Caco-2 (cell line): ENCODE data around the gene MAD1L1. TPM values are rescaled to one million over a fixed set of nuclear protein-coding genes. Genes with fewer than 3 reads are reported as not detected.
"Not testable (repeated sequence)": the region's sequence is repeated elsewhere in the genome, so short reads cannot be mapped to it uniquely, and the experiment has no call there.

ENCODE experiments used
- BruUV-seq: library from RNA; stranded (reverse); fragments of 400-500 nt; replicated peaks from 2 replicates; lab custom pipeline; 2021; lab: Mats Ljungman, UMichigan
- CTCF ChIA-PET: fragments of 300-600 bp; sonication (Branson Sonifier 250); formaldehyde crosslinking; loops from one replicate; lab custom pipeline; 2022; ENCODE audit warnings: antibody characterized with exemption; lab: Charles Lee
- POLR2A ChIA-PET: fragments of 300-600 bp; sonication (Branson Sonifier 250); formaldehyde crosslinking; loops from one replicate; lab custom pipeline; 2022; ENCODE audit warnings: antibody characterized with exemption; lab: Charles Lee
- DNase-seq, 2 experiments: peaks; one replicate each; pipeline versions ENCODE4 v3.0.0 to v3.0.0-alpha.2; 2020 to 2022
- H3K27me3 ChIP-seq: replicated peaks from 2 replicates; pipeline ENCODE4 v1.6.0; 2011; ENCODE audit warnings: low read length; ENCODE audit not compliant: control insufficient read depth, insufficient read depth
- H3K36me3 ChIP-seq: 2 replicates; pipeline ENCODE4 v1.5.1; 2011; ENCODE audit warnings: low read length; ENCODE audit not compliant: control insufficient read depth, insufficient read depth
- H3K4me1 ChIP-seq: fragments of 250-450 bp; sonication (Bioruptor Pico); 2 replicates; pipeline ENCODE4 v1.5.1; 2020; ENCODE audit warnings: mild to moderate bottlenecking
- H3K4me3 ChIP-seq: 2 replicates; pipeline ENCODE4 v1.5.1; 2011; ENCODE audit warnings: low read depth, mild to moderate bottlenecking, control low read depth, low read length
- H3K9me3 ChIP-seq: fragments of 250-450 bp; sonication (Bioruptor Pico); 2 replicates; pipeline ENCODE4 v1.5.1; 2020; ENCODE audit warnings: mild to moderate bottlenecking, moderate library complexity
- H3K27ac Mint-ChIP-seq: one replicate; pipeline ENCODE4 v1.8.0; 2022; ENCODE audit warnings: mixed read lengths; ENCODE audit not compliant: unreplicated experiment
- H3K27me3 Mint-ChIP-seq: one replicate; pipeline ENCODE4 v1.8.0; 2022; ENCODE audit warnings: mixed read lengths; ENCODE audit not compliant: insufficient read depth, unreplicated experiment
- H3K36me3 Mint-ChIP-seq: one replicate; pipeline ENCODE4 v1.8.0; 2022; ENCODE audit warnings: mild to moderate bottlenecking, mixed read lengths; ENCODE audit not compliant: insufficient read depth, unreplicated experiment
- H3K4me1 Mint-ChIP-seq: one replicate; pipeline ENCODE4 v1.8.0; 2022; ENCODE audit warnings: low read depth, mixed read lengths; ENCODE audit not compliant: unreplicated experiment
- H3K4me3 Mint-ChIP-seq: one replicate; pipeline ENCODE4 v1.8.0; 2022; ENCODE audit warnings: mild to moderate bottlenecking, moderate library complexity, mixed read lengths; ENCODE audit not compliant: unreplicated experiment
- H3K9me3 Mint-ChIP-seq: one replicate; pipeline ENCODE4 v1.8.0; 2022; ENCODE audit warnings: mixed read lengths; ENCODE audit not compliant: unreplicated experiment
- intact Hi-C: fragments of 100-400 bp; cut with micrococcal nuclease; formaldehyde crosslinking; loops from one replicate; pipeline ENCODE4 v1.10.0; 2022; ENCODE audit not compliant: unreplicated experiment
- total RNA-seq: library from RNA; stranded (reverse); gene quantifications from 2 replicates; pipeline ENCODE4 v1.2.3, GENCODE V29; 2022
- TF ChIP-seq, protein P1 (sequence below), 2 experiments: fragments of 200-600 bp in 1 of 2; IDR thresholded peaks; 1 replicate in 1 of 2; 2 replicates in 1 of 2; pipeline versions ENCODE4 v1.5.1 to v1.8.0; 2011 to 2022; ENCODE audit warnings: antibody characterized with exemption in 1 of 2, control low read depth in 1 of 2, inconsistent platforms in 1 of 2, low read depth in 1 of 2, low read length in 1 of 2, mild to moderate bottlenecking in 1 of 2, moderate library complexity in 1 of 2; ENCODE audit not compliant: insufficient read depth in 1 of 2, severe bottlenecking in 1 of 2, unreplicated experiment in 1 of 2

Gene MAD1L1
- total RNA-seq, 1 experiment from 2014 or later, result 58.6 TPM

DNA sequence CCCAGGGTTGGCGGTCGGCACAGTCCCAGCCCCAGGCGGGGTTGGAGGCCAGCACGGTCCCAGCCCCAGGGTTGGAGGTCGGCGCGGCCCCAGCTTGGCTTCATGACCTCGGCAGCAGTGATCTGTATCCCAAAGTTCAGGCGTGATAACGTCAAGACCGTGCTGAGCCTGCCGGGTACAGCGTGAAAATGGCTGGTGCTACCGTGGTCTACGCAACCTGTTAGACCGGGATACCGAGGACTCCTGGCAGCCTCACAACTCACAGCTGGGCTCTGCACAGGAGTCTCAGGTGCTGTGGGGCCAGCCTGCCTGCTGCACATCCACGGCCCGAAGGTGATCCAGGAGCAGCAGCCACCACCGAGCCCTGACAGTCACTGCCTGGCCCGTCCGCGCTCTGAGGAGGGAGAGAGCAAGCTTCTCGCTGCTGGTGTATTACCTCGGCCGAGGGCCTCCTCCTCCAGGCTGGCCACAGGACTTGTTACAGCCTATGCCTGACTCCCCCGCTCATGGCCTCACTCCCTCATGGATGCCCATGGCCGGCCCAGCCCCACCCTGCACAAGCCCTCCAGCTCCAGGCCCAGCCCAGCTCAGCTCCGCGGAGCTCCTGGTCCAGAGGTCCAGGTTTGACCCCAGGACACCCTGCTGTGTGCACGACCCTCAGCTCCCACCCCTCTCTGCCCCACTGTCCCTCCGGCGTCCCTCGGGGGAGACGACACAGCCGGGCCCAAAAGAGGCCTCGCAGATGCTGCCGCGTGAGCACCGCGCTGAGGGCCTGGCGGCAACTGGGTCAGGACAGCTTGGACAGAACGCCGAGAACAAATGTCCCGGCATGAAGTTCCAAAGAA, 406.6 kb downstream of the MAD1L1 start:
- Histone ChIP-seq H3K36me3 (no peaks in the 10 kb centered on the region), H3K27me3 (no peaks in the 10 kb centered on the region), H3K4me1 (no peaks in the 10 kb centered on the region), H3K4me3 (no peak overlapping the region), H3K9me3 (no peaks in the 10 kb centered on the region)
- ChIA-PET POLR2A (no interaction called here), CTCF (no interaction called here)
- Mint-ChIP-seq H3K9me3 (peaks cover 20% of the 10 kb centered on the region), H3K4me1 (no peaks in the 10 kb centered on the region), H3K27me3 (no peaks in the 10 kb centered on the region), H3K4me3 (no peak overlapping the region), H3K27ac (no peak overlapping the region), H3K36me3 (no peaks in the 10 kb centered on the region)
- peak in 1 of 2 experiments; percentile 23 for DNase-seq
- intact Hi-C loops, result no loop called here
- BruUV-seq, result no TSS peak
- TF ChIP-seq, protein P1, sequence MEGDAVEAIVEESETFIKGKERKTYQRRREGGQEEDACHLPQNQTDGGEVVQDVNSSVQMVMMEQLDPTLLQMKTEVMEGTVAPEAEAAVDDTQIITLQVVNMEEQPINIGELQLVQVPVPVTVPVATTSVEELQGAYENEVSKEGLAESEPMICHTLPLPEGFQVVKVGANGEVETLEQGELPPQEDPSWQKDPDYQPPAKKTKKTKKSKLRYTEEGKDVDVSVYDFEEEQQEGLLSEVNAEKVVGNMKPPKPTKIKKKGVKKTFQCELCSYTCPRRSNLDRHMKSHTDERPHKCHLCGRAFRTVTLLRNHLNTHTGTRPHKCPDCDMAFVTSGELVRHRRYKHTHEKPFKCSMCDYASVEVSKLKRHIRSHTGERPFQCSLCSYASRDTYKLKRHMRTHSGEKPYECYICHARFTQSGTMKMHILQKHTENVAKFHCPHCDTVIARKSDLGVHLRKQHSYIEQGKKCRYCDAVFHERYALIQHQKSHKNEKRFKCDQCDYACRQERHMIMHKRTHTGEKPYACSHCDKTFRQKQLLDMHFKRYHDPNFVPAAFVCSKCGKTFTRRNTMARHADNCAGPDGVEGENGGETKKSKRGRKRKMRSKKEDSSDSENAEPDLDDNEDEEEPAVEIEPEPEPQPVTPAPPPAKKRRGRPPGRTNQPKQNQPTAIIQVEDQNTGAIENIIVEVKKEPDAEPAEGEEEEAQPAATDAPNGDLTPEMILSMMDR (IDR thresholded peaks at IDR 0.05; ENCODE audit: insufficient read depth in 1 of 2, low read depth in 1 of 2, low read length in 1 of 2, severe bottlenecking in 1 of 2, unreplicated experiment in 1 of 2), result no peak

DNA sequence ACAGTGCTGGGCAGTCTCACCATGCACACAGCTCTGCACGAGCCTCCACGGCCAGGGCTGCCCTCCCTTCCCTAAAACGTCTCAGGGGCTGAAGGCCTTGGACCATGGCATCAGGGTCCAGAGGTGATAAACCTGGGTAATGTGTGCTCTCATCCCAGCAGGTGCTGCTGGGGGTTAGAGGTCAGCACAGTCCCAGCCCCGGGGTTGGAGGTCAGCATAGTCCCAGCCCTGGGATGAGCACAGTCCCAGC, 407.2 kb downstream of the MAD1L1 start:
- intact Hi-C loops, H3K4me1 Mint-ChIP-seq, H3K4me3 Mint-ChIP-seq, H3K27ac Mint-ChIP-seq, H3K4me3 ChIP-seq, CTCF ChIA-PET, H3K36me3 ChIP-seq, H3K27me3 Mint-ChIP-seq, H3K4me1 ChIP-seq, H3K36me3 Mint-ChIP-seq, BruUV-seq, POLR2A ChIA-PET, H3K9me3 ChIP-seq, H3K27me3 ChIP-seq: not testable (repeated sequence)
- H3K9me3 Mint-ChIP-seq, result peaks cover 20% of the 10 kb centered on the region
- DNase-seq, result peak in 1 of 2 experiments; percentile 26

DNA sequence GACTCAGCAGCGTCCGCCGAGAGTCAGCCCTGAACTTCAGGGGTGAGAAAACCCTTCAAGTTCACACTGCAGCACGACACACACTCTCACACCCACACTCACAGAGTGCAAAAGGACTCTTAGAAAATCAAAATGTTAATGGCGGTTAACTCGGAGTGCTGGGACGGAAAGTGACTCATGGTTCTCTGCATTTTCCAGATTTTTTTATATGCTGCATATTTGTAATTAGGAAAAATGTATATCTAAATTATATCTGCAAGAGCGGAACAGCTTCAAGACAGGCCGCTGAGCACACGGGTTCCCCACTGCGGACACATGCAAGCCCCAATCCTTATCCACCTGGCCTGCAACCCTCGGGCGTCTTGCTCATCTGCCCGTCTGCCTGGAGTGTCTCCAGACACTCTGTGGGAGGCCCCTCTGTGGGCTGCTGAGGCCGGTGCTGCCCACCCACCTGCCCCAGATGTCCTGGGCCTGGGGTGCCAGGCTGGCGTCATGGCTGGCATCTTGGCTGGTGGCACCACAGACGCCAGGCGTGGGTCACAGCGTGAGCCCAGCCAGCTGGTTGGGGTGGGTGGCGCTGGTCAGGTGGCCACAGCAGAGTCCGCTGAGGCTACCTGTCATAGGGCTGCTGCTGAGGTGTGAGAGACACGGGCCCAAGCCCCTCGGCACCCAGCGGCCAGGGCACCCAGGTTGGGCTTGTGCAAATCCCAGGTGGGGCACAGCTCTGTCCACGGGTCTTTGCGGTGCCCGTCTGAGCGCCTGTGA, 407.7 kb downstream of the MAD1L1 start:
- H3K27ac Mint-ChIP-seq, H3K4me3 ChIP-seq, H3K4me1 ChIP-seq, H3K4me3 Mint-ChIP-seq, H3K36me3 Mint-ChIP-seq, POLR2A ChIA-PET, H3K27me3 Mint-ChIP-seq, BruUV-seq, CTCF ChIA-PET, H3K36me3 ChIP-seq, DNase-seq, H3K27me3 ChIP-seq, H3K4me1 Mint-ChIP-seq, H3K9me3 ChIP-seq, intact Hi-C loops: not testable (repeated sequence)
- H3K9me3 Mint-ChIP-seq, result peaks cover 19% of the 10 kb centered on the region

DNA sequence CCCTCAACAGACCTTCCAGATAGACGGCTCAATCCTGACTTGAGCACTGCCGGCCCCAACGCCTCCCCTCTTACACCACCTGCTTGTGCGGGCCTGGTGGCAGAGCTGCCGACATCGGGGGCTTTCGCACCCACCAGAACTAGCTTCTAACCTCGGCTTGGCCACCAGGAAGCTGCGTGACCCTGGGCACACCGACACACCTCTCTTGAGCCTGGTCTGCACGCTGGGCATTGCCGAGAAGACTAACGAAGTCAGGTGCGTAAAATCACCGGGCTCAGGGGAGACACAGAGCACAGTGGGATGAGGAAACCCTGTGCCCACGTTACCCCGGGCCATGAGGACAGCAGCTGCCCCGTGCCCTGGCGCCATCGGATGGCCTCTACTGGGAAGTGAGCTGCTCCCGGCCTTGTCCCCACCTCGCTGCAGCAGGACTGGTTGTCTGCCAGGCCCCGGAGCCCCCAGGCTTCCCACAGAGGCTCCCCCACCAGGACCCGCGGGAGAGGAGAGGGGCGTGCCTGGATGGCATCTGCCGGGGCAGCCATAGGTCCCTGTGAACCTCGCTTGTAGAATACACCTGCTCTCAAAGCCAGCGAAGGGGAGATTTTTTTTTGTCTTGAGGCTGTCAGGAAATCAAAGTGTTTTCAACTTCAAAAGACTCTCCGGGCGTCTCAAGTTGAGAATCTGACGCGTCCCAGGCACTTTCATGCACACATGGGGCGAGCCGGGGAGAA, 408.4 kb downstream of the MAD1L1 start:
- POLR2A ChIA-PET, DNase-seq, H3K9me3 ChIP-seq, H3K36me3 ChIP-seq, H3K4me3 ChIP-seq, H3K36me3 Mint-ChIP-seq, H3K4me3 Mint-ChIP-seq, BruUV-seq, H3K4me1 Mint-ChIP-seq, H3K27me3 Mint-ChIP-seq, H3K4me1 ChIP-seq, H3K27me3 ChIP-seq, intact Hi-C loops, H3K27ac Mint-ChIP-seq, CTCF ChIA-PET: not testable (repeated sequence)
- H3K9me3 Mint-ChIP-seq, result peaks cover 11% of the 10 kb centered on the region
